ENCODE results near the gene TANGO2. TPM values are rescaled to one million over a fixed set of nuclear protein-coding genes. Genes with fewer than 3 reads are reported as not detected.
A peak's percentile ranks its signal among the peaks of the same experiment; 100 is the strongest.

The TANGO2 gene
- total and polyA plus RNA-seq, 10 of the 15 experiments (the other 5 are each of a cell fraction or from before 2014, with no cell fraction given) = 4.0 to 24.8 (median 20.9) TPM

GRCh38 chr22:20079745-20080444 lies 59.0 kb downstream of the TANGO2 start, which contains the start of gene DGCR8 (continued):
- TF ChIP-seq PRDM15 (CRISPR knock-in tag; IDR thresholded peaks at IDR 0.05) (no peak), ZSCAN29 (IDR thresholded peaks at IDR 0.05) (no peak), ZBTB4 (CRISPR knock-in tag; IDR thresholded peaks at IDR 0.05) (no peak), CEBPZ (IDR thresholded peaks at IDR 0.05; ENCODE audit: low read depth, low read length) (peak; percentile 67; the same call in 1 of the 2 replicates), PAX8 (IDR thresholded peaks at IDR 0.05) (no peak), ZNF384 (IDR thresholded peaks at IDR 0.05; ENCODE audit: borderline replicate concordance, low read depth, low read length) (no peak), CHD1 (IDR thresholded peaks at IDR 0.05; ENCODE audit: low read depth, low read length) (no peak), RFX5 (IDR thresholded peaks at IDR 0.05; ENCODE audit: low read depth, low read length) (no peak)
- TF ChIP-seq, protein P1, sequence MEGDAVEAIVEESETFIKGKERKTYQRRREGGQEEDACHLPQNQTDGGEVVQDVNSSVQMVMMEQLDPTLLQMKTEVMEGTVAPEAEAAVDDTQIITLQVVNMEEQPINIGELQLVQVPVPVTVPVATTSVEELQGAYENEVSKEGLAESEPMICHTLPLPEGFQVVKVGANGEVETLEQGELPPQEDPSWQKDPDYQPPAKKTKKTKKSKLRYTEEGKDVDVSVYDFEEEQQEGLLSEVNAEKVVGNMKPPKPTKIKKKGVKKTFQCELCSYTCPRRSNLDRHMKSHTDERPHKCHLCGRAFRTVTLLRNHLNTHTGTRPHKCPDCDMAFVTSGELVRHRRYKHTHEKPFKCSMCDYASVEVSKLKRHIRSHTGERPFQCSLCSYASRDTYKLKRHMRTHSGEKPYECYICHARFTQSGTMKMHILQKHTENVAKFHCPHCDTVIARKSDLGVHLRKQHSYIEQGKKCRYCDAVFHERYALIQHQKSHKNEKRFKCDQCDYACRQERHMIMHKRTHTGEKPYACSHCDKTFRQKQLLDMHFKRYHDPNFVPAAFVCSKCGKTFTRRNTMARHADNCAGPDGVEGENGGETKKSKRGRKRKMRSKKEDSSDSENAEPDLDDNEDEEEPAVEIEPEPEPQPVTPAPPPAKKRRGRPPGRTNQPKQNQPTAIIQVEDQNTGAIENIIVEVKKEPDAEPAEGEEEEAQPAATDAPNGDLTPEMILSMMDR (IDR thresholded peaks at IDR 0.05 in 2 of 3, conservative IDR thresholded peaks at IDR 0.05 in 1 of 3; ENCODE audit: control insufficient read depth in 2 of 3, extremely low read depth in 1 of 3, insufficient read depth in 1 of 3, low read depth in 3 of 3, low read length in 3 of 3) = no peak
